Fibroblast of skin of left quadriceps (primary cell): ENCODE data around the gene ZBTB33.

Experiments used
- DNase-seq, 2 experiments: peaks; one replicate each; pipeline ENCODE4 v3.0.0-alpha.2; 2013; ENCODE audit warnings: low read depth in 2 of 2

ZBTB33 gene

GRCh38 chrX:120262859-120263708 is 12.5 kb downstream of the ZBTB33 start:
- no peak for DNase-seq

DNA sequence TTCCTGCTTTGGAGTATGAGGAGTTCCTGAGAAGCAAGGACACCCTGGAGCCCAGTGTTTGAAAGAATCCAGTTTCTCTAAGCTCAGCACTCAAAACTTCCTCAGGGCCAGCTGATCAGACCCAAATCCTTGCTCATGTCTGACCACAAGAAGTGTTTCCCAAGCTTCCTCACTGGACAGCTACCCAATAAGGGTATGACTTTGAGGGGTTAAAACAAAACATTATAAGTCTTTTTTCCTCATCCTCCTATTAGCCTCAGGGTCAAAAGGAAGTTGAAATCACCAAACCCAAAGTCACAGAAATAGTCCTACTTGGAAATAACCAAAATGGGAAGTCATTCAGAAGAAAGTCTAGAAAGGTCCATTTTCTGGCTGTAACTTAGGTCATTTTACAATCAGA is 13.7 kb downstream of the ZBTB33 start:
- DNase-seq: no peak

DNA sequence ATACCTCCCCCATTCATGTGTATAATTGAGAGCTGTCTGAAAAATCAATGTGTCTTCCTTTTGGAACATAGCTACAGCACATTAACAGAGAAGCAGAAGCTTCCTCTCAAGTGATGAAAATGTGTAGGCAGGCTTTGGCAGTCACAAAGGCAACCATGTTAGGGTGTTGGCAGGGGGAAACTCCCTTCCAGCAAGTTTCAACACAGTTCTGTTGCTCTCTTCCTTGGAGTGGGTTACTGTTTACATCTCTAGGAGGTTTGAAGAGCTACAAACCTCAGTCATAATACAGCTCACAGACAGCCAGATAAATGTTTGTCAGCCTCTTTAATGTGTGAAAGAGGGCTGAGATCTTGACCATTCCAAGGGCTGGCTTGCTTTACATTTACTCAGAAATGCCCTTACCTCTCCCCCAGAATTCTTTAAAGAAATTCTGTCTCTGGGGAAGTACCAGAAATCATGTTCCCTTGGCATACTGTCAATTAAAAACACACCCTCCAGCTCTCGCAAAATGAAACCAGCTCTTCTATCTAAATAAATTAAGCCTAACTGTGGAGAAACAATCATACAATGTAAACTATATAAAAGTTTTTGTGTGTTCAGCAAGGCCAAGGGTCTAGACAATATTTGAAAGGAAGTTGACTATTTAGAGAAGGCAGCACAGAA is 18.9 kb downstream of the ZBTB33 start:
- DNase-seq: no peak

DNA sequence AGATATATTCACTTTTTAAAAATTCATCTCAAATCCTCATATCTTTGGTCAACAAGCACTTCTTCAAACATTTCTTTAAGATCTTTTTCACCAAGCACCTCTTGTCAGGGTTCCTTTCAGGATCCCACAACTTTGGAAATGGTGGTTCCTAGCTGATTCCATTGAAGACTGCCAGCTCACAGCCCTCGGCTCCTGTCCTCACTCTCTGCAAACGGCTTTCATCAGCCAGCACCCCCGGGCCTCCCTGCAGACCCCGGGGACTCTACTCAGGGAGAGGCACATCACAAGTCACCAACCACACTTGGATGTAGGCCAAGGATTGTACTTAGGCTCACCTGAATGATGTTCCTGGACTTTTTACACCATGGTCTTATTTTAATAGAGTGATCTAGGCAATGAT is 20.0 kb downstream of the ZBTB33 start:
- no peak for DNase-seq

GRCh38 chrX:120271218-120271617 is 20.6 kb downstream of the ZBTB33 start:
- DNase-seq: no peak

DNA sequence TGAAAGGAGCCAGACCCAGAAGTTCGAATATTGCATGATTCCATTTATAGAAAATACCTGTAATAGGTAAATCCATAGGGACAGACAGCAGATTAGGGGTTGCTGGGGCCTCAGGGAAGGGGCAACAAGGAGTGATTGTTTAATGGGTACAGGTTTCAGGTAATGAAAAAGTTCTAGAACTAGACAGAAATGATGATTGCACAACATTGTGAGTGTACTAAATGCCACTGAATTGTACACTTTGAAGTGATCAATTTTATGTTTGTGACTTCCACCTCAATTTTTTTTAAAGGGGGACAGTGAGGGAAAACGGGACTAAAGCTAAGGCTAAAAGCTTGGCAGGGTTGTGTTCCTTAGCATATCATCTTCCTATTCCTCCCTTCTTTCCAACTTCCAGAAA is 23.5 kb downstream of the ZBTB33 start:
- DNase-seq: no peak

DNA sequence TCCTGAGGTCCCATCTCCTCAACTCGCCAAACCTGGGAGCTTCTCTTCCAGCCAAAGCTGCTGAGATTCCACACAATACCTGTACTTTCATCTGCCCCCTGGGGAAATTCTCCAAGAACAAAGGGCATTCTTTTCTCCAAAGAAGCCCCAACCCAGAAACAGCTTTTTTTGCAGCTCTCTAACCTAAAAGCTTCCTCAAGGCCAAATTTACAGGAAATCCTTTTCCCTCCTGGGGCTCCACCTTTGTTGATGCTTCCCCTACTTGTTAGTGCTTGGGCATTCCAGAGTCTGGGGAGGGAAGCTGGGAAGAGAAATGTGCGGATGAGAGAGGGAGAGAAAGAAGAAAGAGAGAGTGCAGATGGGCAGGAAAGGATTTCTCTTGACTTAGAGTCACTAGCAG is 24.3 kb downstream of the ZBTB33 start:
- no peak for DNase-seq

DNA sequence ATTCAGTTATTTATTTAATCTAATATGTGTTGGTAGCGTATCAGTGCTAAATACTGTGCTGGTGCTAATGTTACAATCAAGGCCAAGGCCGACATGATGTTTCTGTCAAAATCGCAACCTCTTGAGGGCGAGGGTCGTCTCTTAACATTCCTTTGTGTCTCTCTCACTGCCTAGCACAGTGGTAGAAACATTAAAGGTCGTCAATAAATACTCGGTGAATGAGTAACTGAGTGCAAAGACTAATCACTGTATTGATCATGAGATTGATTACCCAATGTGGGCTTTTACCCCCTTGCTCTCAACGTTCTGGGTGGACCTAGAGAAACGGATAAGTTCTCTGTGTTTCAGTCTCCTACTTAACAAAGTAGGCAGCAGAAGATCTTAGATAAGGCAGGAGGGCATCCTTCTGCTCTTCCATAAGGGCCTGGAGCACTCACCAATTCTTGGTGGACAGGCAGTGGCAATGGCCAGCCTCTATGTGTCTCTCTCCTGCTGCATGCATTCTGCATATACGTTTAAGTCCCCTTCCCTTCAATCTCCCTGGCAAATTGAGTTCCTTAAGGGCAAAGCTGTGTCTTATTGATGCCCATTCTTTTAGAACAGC is 30.5 kb downstream of the ZBTB33 start:
- no peak for DNase-seq

GRCh38 chrX:120281761-120282160 is 31.1 kb downstream of the ZBTB33 start:
- no peak for DNase-seq

DNA sequence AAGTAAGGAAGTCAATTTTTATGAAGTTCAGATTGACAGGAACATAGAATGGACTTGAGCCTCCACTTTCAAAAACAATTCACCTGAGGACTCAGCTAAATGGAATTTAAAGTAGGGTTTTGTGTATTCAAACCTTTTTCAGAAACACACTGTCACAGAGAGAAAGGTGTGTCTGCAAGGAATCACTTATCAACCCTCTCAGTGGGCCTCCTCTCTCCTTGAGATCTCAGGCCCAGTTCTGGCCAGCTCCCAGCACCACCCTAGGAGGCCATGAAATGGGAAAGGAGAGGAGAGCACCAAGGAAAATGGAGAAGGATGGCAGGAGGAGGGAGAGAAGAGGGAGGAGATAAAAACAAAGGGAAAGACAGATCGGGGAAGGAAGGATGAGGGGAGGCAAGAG is 32.1 kb downstream of the ZBTB33 start:
- DNase-seq: no peak

- no peak for DNase-seq
These were observed 36.3 kb downstream of the ZBTB33 start for GRCh38 chrX:120286733-120287512.

GRCh38 chrX:120287513-120288112 is 37.0 kb downstream of the ZBTB33 start:
- no peak for DNase-seq

DNA sequence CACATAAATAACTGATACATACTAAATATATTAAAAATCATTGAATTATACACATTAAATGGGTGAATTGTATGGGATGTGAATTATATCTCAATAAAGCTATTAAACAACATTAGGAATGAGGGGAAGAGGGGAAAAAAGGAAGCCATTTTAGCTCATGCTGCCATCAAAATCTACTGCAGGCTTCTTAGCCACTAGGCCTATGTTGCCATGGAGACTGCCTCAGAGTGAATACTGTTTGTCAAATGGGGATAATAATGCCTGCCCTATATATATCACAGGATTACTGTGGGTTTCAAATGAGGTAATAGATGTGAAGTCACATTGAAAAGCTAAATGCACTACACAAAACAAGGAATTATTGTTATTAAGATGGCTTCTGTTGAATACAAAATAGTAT is 39.5 kb downstream of the ZBTB33 start:
- no peak for DNase-seq

DNA sequence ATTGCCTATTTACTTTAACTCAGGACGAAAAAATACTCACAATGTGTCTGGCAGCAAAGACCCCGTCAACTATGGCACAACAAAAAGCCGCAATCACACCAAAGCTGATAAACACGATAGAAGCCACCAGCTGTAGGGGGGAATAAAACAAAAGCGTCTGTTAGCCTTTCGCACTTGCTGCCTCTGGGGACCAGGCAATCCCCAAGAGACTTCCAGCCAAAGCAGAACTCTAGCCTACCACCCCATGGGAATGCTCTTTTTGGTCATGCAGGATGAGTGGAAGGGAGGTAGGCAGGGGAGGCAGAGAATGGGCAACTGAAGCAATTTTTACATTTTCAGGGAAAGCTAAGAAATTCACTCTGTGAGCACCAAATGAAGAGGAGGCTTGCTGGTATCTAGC is 40.6 kb downstream of the ZBTB33 start:
- DNase-seq: no peak

- no peak for DNase-seq
These were observed 42.4 kb downstream of the ZBTB33 start for GRCh38 chrX:120293015-120293414.

GRCh38 chrX:120294651-120295050 is 44.0 kb downstream of the ZBTB33 start:
- DNase-seq: no peak

- DNase-seq: no peak
These were observed 47.3 kb downstream of the ZBTB33 start for GRCh38 chrX:120297923-120298322.

GRCh38 chrX:120299928-120300327 is 49.3 kb downstream of the ZBTB33 start:
- no peak for DNase-seq

GRCh38 chrX:120301497-120301896 is 50.9 kb downstream of the ZBTB33 start:
- no peak for DNase-seq

DNA sequence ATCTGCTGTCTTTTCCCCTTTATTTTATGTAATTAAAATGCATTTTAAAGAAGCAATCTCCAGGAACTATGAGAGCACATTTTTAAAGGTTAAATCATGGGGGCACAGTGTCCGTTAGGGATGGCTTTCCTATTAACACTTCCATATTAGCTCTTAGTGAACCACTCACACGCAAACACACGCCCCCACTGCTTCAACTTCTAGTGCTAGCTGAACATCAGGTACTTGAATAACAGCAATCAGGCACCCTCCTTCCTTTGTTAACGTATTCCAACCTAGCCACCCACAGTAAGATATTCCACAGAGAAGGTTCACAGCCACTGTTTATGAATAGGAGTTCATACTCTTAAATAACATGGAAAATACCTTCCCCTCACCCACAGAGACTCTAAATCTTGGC is 51.3 kb downstream of the ZBTB33 start:
- no peak for DNase-seq

DNA sequence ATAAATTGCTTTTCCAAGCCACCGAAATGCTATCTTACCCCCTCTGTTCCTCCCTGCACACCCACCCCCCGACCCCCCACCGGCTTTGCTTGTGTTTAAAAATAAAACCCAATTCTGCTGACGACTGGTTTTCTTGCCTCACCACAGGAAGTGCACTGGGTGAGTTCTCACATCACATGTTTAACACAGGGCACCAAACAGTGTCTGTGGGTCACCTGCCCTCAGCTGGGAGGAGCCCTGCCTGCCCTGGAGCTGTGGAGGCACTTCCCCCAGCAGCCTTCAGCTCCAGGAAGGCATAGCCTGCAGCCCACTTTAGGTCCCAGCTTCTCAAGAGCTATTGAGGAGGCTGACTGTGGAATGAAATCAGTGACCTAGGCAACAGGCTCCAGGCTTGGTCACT is 51.8 kb downstream of the ZBTB33 start:
- DNase-seq: no peak

- DNase-seq: no peak
These were observed 53.6 kb downstream of the ZBTB33 start for GRCh38 chrX:120304256-120304655.
